Suprapubic skin (tissue), 4 donors: ENCODE measurements around the gene OR2M3. TPM values are rescaled to one million over a fixed set of nuclear protein-coding genes. Genes with fewer than 3 reads are reported as not detected.

Experiments
- DNase-seq, 2 donors: peaks; one replicate each; pipeline ENCODE4 v3.0.0-alpha.2; 2019; ENCODE audit warnings: low spot score in 2 of 2
- H3K27ac ChIP-seq: fragments of 200-600 bp; sonication (generic); one replicate; pipeline ENCODE4 v1.5.1; 2019
- H3K27me3 ChIP-seq: fragments of 200-600 bp; sonication (generic); one replicate; pipeline ENCODE4 v1.5.1; 2019
- H3K36me3 ChIP-seq: fragments of 200-600 bp; sonication (generic); one replicate; pipeline ENCODE4 v1.5.1; 2019
- H3K4me1 ChIP-seq: fragments of 200-600 bp; sonication (generic); one replicate; pipeline ENCODE4 v1.5.1; 2019
- H3K4me3 ChIP-seq: fragments of 200-600 bp; sonication (generic); one replicate; pipeline ENCODE4 v1.5.1; 2019; ENCODE audit warnings: mild to moderate bottlenecking
- H3K9me3 ChIP-seq: fragments of 200-600 bp; sonication (generic); one replicate; pipeline ENCODE4 v1.5.1; 2019
- CTCF ChIP-seq, 2 donors: fragments of 200-600 bp in 1 of 2; fragments of 450-650 bp in 1 of 2; sonication (generic) in 1 of 2; IDR thresholded peaks; one replicate each; pipeline ENCODE4 v1.5.1; 2016 to 2019; ENCODE audit warnings: antibody characterized with exemption in 2 of 2, mild to moderate bottlenecking in 1 of 2, moderate library complexity in 1 of 2
- EP300 ChIP-seq: sonication (generic); formaldehyde crosslinking; IDR thresholded peaks from one replicate; pipeline ENCODE4 v1.6.1; 2017; ENCODE audit warnings: antibody characterized with exemption
- POLR2A ChIP-seq, 2 donors: fragments of 450-650 bp; IDR thresholded peaks; one replicate each; pipeline ENCODE4 v1.6.1; 2017; ENCODE audit warnings: antibody characterized with exemption in 2 of 2, mild to moderate bottlenecking in 2 of 2, moderate library complexity in 2 of 2
- POLR2AphosphoS5 ChIP-seq, 3 donors: sonication (generic); formaldehyde crosslinking; IDR thresholded peaks; one replicate each; pipeline ENCODE4 v1.6.1; 2017; ENCODE audit warnings: antibody characterized with exemption in 3 of 3
- WGBS: methylation state at CpG from one replicate; pipeline ENCODE4 v1.1.5; 2018; 5-methylcytosine and 5-hydroxymethylcytosine counted together
- total RNA-seq, 4 donors: library from RNA; depleted of rRNA; stranded (reverse); fragments of >200 nt; gene quantifications; one replicate each; pipeline ENCODE4 v1.1.0, GENCODE V29; 2016

The OR2M3 gene
- total RNA-seq, 4 donors from 2014 or later, result not detected

- no peaks in the 10 kb centered on the region for H3K4me1 ChIP-seq
- no peaks in the 10 kb centered on the region for H3K36me3 ChIP-seq
- TF ChIP-seq POLR2AphosphoS5 (IDR thresholded peaks at IDR 0.05) (no peak), CTCF (IDR thresholded peaks at IDR 0.05) (no peak), POLR2A (IDR thresholded peaks at IDR 0.05) (no peak), EP300 (no peak)
- DNase-seq, result no peak
- H3K27ac ChIP-seq, result no peak overlapping the region
- H3K27me3 ChIP-seq, result no peaks in the 10 kb centered on the region
- no peak overlapping the region for H3K4me3 ChIP-seq
- no peaks in the 10 kb centered on the region for H3K9me3 ChIP-seq
- 93% methylated on average over 12 of the region's 14 CpGs for WGBS
Observed at GRCh38 chr1:248165186-248165585, 31.9 kb upstream of the OR2M3 start.

GRCh38 chr1:248174521-248174920 lies 22.5 kb upstream of the OR2M3 start, which contains the start of gene OR2M2:
OR2M2 (plus strand) TSS chr1:248174821; CDS start chr1:248179986, 5,165 bp downstream.
- Histone ChIP-seq H3K36me3 (no peaks in the 10 kb centered on the region), H3K27me3 (no peaks in the 10 kb centered on the region), H3K4me1 (no peaks in the 10 kb centered on the region), H3K4me3 (no peak within 1 kb of the TSS), H3K27ac (no peak within 1 kb of the TSS), H3K9me3 (no peaks in the 10 kb centered on the region)
- DNase-seq, result no peak
- no peak for TF ChIP-seq CTCF (IDR thresholded peaks at IDR 0.05)
- TF ChIP-seq POLR2A (IDR thresholded peaks at IDR 0.05), result no peak
- TF ChIP-seq POLR2AphosphoS5 (IDR thresholded peaks at IDR 0.05), result no peak
- no peak for TF ChIP-seq EP300

GRCh38 chr1:248183996-248184395 lies 13.1 kb upstream of the OR2M3 start:
- no peak overlapping the region for H3K4me3 ChIP-seq
- no peaks in the 10 kb centered on the region for H3K27me3 ChIP-seq
- H3K4me1 ChIP-seq, result no peaks in the 10 kb centered on the region
- WGBS, result 74% methylated on average over 7 of the region's 7 CpGs
- no peak overlapping the region for H3K27ac ChIP-seq
- H3K36me3 ChIP-seq, result no peaks in the 10 kb centered on the region
- DNase-seq, result no peak
- TF ChIP-seq POLR2A (IDR thresholded peaks at IDR 0.05) (no peak), EP300 (no peak), POLR2AphosphoS5 (IDR thresholded peaks at IDR 0.05) (no peak), CTCF (IDR thresholded peaks at IDR 0.05) (no peak)
- no peaks in the 10 kb centered on the region for H3K9me3 ChIP-seq

- TF ChIP-seq POLR2AphosphoS5 (IDR thresholded peaks at IDR 0.05), result no peak
- no peak for TF ChIP-seq CTCF (IDR thresholded peaks at IDR 0.05)
- no peak for TF ChIP-seq POLR2A (IDR thresholded peaks at IDR 0.05)
- no peak for TF ChIP-seq EP300
- H3K4me3 ChIP-seq, result no peak overlapping the region
- no peaks in the 10 kb centered on the region for H3K36me3 ChIP-seq
- H3K27me3 ChIP-seq, result no peaks in the 10 kb centered on the region
- WGBS, result 80% methylated on average over 3 of the region's 3 CpGs
- no peak overlapping the region for H3K27ac ChIP-seq
- no peak for DNase-seq
- no peaks in the 10 kb centered on the region for H3K4me1 ChIP-seq
- H3K9me3 ChIP-seq, result no peaks in the 10 kb centered on the region
Observed at GRCh38 chr1:248187363-248187762, 9.7 kb upstream of the OR2M3 start.

- no peaks in the 10 kb centered on the region for H3K36me3 ChIP-seq
- H3K4me3 ChIP-seq, result no peak overlapping the region
- no peaks in the 10 kb centered on the region for H3K4me1 ChIP-seq
- H3K27ac ChIP-seq, result no peak overlapping the region
- TF ChIP-seq POLR2A (IDR thresholded peaks at IDR 0.05) (no peak), CTCF (IDR thresholded peaks at IDR 0.05) (no peak), EP300 (no peak), POLR2AphosphoS5 (IDR thresholded peaks at IDR 0.05) (no peak)
- H3K9me3 ChIP-seq, result peaks cover 5% of the 10 kb centered on the region
- no peaks in the 10 kb centered on the region for H3K27me3 ChIP-seq
- no peak for DNase-seq
- 70% methylated on average over 9 of the region's 11 CpGs for WGBS
Observed at GRCh38 chr1:248189026-248189425, 8.0 kb upstream of the OR2M3 start.
